Eye (tissue), 1 donor: ENCODE results near the gene SNAPC4.
"Not testable (repeated sequence)": the region's sequence is repeated elsewhere in the genome, so short reads cannot be mapped to it uniquely, and the experiment has no call there.

Experiments used
- DNase-seq: peaks from one replicate; pipeline ENCODE4 v3.0.0-alpha.2; 2015

SNAPC4 gene

GRCh38 chr9:136354592-136355085 lies 45.3 kb downstream of the SNAPC4 start:
- DNase-seq = no peak

GRCh38 chr9:136353757-136354488 lies 46.0 kb downstream of the SNAPC4 start:
- DNase-seq = no peak

- no peak for DNase-seq
Observed at GRCh38 chr9:136353088-136353487, 46.9 kb downstream of the SNAPC4 start.

GRCh38 chr9:136352682-136353081 lies 47.3 kb downstream of the SNAPC4 start:
- no peak for DNase-seq

GRCh38 chr9:136351868-136352267 lies 48.1 kb downstream of the SNAPC4 start:
- not testable (repeated sequence) for DNase-seq

GRCh38 chr9:136351252-136351800 lies 48.6 kb downstream of the SNAPC4 start:
- no peak for DNase-seq
